ENCODE results near the gene C16orf96.

C16orf96 gene

GRCh38 chr16:4525634-4526277 is 30.4 kb upstream of the C16orf96 start:
- no peak for DNase-seq

DNA sequence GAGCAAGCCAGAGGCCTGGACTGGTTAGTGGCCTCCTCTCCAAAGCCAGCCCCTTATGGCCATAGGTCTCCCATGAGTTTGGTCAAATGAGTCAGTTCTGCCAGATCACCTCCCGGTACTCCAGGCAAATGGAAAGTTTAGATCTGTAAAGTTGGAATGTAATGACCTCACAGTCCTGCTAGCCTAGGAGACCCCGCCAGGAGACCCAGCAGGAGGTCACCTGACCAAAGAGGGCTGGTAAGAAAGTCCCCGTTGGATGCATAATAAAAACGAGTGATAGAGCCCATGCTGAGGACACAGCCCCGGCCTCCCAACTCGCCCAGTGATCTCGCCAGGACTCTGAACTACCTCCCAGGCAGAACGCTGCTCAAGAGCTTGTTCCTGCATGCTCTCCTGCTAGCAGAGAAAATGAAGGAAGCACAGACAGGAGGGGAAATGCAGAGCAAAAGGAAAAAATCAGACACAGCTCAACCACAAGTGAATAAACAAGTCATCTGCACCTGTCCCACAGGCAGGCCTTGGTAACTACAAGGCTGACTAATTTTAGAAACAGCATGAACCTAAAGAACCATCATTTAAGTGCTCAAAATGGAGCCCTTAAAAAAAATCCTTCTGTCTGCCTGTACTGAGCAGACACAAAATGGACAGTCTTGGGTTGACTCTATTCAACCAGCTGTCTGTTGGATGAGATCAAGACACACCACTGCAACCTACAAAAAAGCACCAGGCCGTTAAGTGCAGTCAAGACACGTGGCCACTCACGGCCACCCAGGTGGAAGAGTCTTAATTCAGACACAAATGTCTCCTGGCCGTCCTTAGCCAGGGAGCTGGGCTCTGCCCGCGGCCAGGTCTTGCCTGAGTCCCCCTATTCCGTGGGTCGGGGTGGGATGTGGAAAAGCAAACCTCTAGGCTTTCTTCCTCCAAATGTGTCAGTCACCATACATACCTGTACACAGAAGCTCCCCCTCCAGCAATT is 26.8 kb upstream of the C16orf96 start:
- peak; percentile 38 for DNase-seq

GRCh38 chr16:4531811-4532210 is 24.3 kb upstream of the C16orf96 start:
- DNase-seq, result no peak

DNA sequence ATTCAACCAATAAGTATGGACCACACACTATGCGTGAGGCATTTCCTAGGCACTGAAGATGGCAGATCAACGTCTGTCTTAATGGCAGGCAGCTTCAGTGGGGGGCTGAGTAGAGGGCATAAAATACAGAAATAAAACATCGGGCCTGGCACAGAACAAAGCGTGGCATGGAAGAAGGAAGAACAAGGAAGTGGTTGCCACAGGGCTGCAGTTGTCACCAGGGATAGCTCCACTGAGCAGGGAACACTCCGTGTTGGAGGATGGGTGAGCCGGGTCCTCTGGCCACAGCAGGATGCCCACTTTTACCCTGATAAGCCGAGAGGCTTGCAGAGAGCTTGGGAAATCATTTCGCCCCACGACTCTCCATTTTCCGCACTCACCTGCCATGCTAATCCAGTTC is 23.9 kb upstream of the C16orf96 start:
- DNase-seq, result no peak

- no peak for DNase-seq
These were observed 22.6 kb upstream of the C16orf96 start for GRCh38 chr16:4533490-4533889.

DNA sequence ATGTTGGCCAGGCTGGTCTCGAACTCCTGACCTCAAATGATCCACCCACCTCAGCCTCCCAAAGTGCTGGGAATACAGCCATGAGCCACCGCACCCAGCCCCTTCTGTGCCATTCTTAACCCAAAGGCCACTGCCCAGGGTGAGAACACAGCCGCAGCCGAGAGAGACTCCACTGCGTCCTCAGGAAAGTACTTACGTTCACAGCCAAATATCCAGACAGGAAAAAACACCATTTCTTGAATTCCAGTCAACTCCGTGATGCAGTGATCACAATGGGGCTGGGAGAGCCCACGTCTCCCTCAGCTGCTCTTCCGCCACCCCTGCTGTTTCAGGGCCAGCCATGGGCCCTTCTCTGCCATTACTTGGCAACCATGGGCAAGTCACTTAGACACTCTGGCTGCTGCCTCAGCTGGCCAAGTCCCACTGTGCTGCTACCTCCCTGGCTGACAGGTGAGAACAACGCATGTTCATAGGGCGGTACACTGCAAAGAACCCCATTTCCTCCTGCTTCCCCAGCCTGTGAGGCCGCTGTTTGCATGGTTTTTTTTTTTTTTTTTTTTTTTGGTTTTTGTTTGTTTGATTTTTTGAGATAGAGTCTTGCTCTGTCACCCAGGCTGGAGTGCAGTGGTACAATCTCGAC is 21.9 kb upstream of the C16orf96 start:
- no peak for DNase-seq

DNA sequence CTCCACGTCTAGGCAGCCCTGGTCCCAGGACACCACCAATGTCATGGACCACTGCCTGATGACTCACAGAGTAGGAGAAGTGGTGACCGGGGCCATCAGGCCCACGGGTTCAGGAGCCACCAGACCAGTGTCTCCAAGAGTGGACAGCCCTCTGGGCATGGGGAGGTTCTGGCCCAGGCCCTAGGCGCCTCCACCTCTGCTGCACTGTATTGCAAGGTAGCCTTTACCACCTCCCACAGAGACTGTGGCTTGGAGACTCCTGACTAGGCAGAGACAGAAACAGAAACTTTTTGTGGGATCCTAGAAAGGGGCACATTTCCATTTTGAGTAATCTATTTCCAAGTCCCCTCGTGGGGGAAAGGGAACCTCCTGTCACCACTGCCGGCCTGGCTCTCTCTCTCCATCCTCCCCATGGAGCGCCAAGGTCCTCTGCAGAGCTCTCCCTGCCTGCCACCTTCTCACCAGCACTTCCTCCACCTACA is 20.5 kb upstream of the C16orf96 start:
- peak; percentile 22 for DNase-seq

GRCh38 chr16:4536391-4537106 is 19.6 kb upstream of the C16orf96 start:
- DNase-seq, result no peak

- DNase-seq, result peak; percentile 20
These were observed 18.5 kb upstream of the C16orf96 start for GRCh38 chr16:4537376-4538343.

DNA sequence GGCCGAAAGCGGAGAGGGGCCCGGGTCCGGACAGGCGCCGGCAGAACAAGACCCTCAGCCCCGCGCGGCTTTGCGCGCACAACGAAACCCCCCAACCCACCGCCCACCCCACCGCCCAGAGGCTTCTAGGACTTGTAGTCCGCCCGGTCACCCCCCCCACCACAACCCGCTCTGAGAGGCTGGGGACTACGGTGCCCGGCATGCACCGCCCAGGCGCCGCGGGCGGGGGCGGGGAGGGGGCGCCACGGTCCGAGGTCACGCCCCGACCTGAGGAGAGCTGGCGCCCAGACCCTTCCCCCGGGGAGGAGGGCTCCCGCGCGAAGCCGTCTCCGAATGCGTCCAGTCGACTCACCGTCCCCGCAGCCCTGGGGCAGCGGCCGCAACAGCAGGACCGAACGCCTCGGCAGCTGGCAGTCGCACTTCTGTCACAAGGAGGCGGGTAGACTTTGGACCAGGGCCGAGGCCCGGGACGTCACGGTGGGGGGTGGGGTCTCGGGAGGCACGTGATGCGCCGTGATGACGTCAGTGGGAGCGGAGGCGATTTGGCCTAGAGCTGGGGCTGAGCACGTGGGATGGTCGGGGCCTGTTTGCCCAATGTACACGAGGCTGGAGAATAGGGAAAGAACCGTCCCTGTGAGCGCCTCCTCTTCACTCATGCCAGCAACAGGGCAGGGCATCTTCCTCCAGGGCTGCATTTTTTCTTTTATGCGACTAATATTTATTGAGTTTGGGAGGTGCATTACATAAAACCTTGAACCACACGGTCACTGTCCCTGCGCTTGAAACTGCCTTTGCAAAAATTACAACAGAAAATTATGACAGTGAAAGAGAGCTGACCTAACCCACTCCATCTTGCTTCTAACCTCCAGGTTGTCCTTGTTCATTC is 17.5 kb upstream of the C16orf96 start, which contains the start of gene CDIP1:
CDIP1 (minus strand) TSS at position 424 of the 886 bp plus-strand sequence. CDS start 24,643 bp downstream, outside the sequence.
- DNase-seq, result peak; percentile 98

- no peak for DNase-seq
These were observed 16.3 kb upstream of the C16orf96 start for GRCh38 chr16:4539716-4540284.

GRCh38 chr16:4544473-4544872 is 11.7 kb upstream of the C16orf96 start:
- DNase-seq, result no peak

DNA sequence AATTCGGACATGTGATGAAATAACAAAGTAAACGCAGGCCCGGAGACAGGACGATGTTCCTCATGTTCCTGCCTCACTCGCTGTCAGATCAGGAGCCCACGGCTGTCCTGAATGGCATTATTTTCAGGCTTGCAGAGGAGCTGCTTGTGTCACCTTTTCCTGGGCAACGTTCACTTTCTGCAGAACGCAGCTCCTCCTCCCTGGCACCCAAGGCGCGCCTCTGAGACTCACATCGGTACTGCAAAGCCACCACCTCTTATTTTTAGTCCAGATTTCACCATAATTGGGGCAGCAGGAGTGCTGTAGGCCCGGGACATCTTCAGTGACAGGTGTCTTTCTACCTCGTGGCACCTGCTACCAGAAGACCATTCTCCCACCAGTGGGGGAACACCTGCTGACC is 8.0 kb upstream of the C16orf96 start:
- no peak for DNase-seq

- no peak for DNase-seq
These were observed 5.5 kb upstream of the C16orf96 start for GRCh38 chr16:4550591-4550990.

- DNase-seq, result no peak
These were observed 3.6 kb upstream of the C16orf96 start for GRCh38 chr16:4552541-4552940.

GRCh38 chr16:4556580-4556979 is 440 bp downstream of the C16orf96 start:
- no peak for DNase-seq

- DNase-seq, result no peak
These were observed 1.8 kb downstream of the C16orf96 start for GRCh38 chr16:4557973-4558372.

- no peak for DNase-seq
These were observed 5.5 kb downstream of the C16orf96 start for GRCh38 chr16:4561596-4561995.

GRCh38 chr16:4564661-4565267 is 8.6 kb downstream of the C16orf96 start:
- DNase-seq, result no peak

DNA sequence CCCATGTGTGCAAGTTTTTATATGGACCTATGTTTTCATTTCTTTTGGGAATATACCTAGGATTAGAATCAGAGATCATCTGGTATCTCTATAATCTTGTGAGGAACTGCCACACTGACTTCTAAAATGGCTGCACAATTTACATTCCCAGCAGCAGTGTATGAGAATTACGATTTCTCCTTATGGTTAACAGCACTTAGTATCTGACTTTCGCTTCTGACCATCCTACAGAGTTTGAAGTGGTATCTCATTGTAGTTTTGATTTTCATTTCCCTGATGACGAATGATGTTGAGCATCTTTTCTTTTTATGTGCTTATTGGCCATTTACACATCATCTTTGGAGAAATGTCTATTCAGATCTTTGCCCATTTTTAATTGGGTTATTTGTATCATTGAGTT is 10.0 kb downstream of the C16orf96 start:
- no peak for DNase-seq
